Measurements from ENCODE around the gene HEBP1. TPM values are rescaled to one million over a fixed set of nuclear protein-coding genes. Genes with fewer than 3 reads are reported as not detected.

The HEBP1 gene
- total RNA-seq, 1 experiment from 2014 or later = 19.3 TPM

GRCh38 chr12:13005649-13006048 lies 5.6 kb upstream of the HEBP1 start:
- Histone ChIP-seq H3K36me3 (ENCODE audit: control insufficient read depth, insufficient read depth, low read length) (no peaks in the 10 kb centered on the region), H3K27ac (ENCODE audit: low read length) (no peak overlapping the region), H3K4me1 (ENCODE audit: control insufficient read depth, insufficient read depth, low read length) (no peaks in the 10 kb centered on the region), H3K9me3 (ENCODE audit: control insufficient read depth, insufficient read depth, low read depth, low read length) (no peaks in the 10 kb centered on the region), H3K27me3 (ENCODE audit: control insufficient read depth, insufficient read depth, low read length) (no peaks in the 10 kb centered on the region), H3K4me3 (ENCODE audit: low read depth in 2 of 2, low read length in 2 of 2) (no peak overlapping the region)
- no peak for TF ChIP-seq TCF7L2 (IDR thresholded peaks at IDR 0.05; ENCODE audit: low read depth, low read length)
- no peak for TF ChIP-seq REST (IDR thresholded peaks at IDR 0.05; ENCODE audit: insufficient read depth in 1 of 2, low read depth in 2 of 2, low read length in 1 of 2)
- TF ChIP-seq CTCF (IDR thresholded peaks at IDR 0.05) = no peak
- no peak for TF ChIP-seq POLR2AphosphoS5 (IDR thresholded peaks at IDR 0.05; ENCODE audit: low read depth, low read length)
- no peak for TF ChIP-seq SIN3A (IDR thresholded peaks at IDR 0.05; ENCODE audit: borderline replicate concordance, insufficient read depth, low read depth, low read length)
- ChIA-PET POLR2A (no interaction called here), CTCF (no interaction called here)
- no peak for ATAC-seq
- in situ Hi-C loops (cut with HindIII; ENCODE audit: low pct_unique_long_range_greater_than_20kb, low sequenced_read_pairs) = no loop called here
- intact Hi-C loops (cut with micrococcal nuclease; ENCODE audit: unreplicated experiment) = no loop called here
- DNase-seq (ENCODE audit: low read depth, low spot score) = no peak
- no TSS peak for BruUV-seq (replicated peaks)

- TF ChIP-seq SIN3A (IDR thresholded peaks at IDR 0.05; ENCODE audit: borderline replicate concordance, insufficient read depth, low read depth, low read length) = no peak
- TF ChIP-seq CTCF (IDR thresholded peaks at IDR 0.05) = no peak
- no peak for TF ChIP-seq TCF7L2 (IDR thresholded peaks at IDR 0.05; ENCODE audit: low read depth, low read length)
- no peak for TF ChIP-seq POLR2AphosphoS5 (IDR thresholded peaks at IDR 0.05; ENCODE audit: low read depth, low read length)
- no peak for TF ChIP-seq REST (IDR thresholded peaks at IDR 0.05; ENCODE audit: insufficient read depth in 1 of 2, low read depth in 2 of 2, low read length in 1 of 2)
- no TSS peak for BruUV-seq (replicated peaks)
- CTCF ChIA-PET = no interaction called here
Observed at GRCh38 chr12:13004986-13005385, 4.9 kb upstream of the HEBP1 start.

More at GRCh38 chr12:13004986-13005385, 4.9 kb upstream of the HEBP1 start:
- H3K4me3 ChIP-seq (ENCODE audit: low read depth in 2 of 2, low read length in 2 of 2) = no peak overlapping the region
- no peaks in the 10 kb centered on the region for H3K36me3 ChIP-seq (ENCODE audit: control insufficient read depth, insufficient read depth, low read length)
- intact Hi-C loops (cut with micrococcal nuclease; ENCODE audit: unreplicated experiment) = no loop called here
- POLR2A ChIA-PET = interaction anchor here (0.6 kb wide), 1 partner anchor 64 kb away, joined by 3 read pairs; no protein-coding TSS in a partner anchor
- H3K4me1 ChIP-seq (ENCODE audit: control insufficient read depth, insufficient read depth, low read length) = no peaks in the 10 kb centered on the region
- H3K27me3 ChIP-seq (ENCODE audit: control insufficient read depth, insufficient read depth, low read length) = no peaks in the 10 kb centered on the region
- no peak overlapping the region for H3K27ac ChIP-seq (ENCODE audit: low read length)
- no peak for ATAC-seq
- H3K9me3 ChIP-seq (ENCODE audit: control insufficient read depth, insufficient read depth, low read depth, low read length) = no peaks in the 10 kb centered on the region
- in situ Hi-C loops (cut with HindIII; ENCODE audit: low pct_unique_long_range_greater_than_20kb, low sequenced_read_pairs) = no loop called here
- DNase-seq (ENCODE audit: low read depth, low spot score) = no peak
